Fibroblast of lung (primary cell): ENCODE measurements around the gene EGFL6.

Source experiments
- CTCF ChIP-seq, 2 donors: IDR thresholded peaks in 1 of 2; conservative IDR thresholded peaks in 1 of 2; 1 replicate in 1 of 2; 2 replicates in 1 of 2; pipeline ENCODE4 v1.5.1; 2011 to 2012; ENCODE audit warnings: low read length in 2 of 2, control low read depth in 1 of 2, inconsistent platforms in 1 of 2, low read depth in 1 of 2, mild to moderate bottlenecking in 1 of 2
- EZH2 ChIP-seq: IDR thresholded peaks from 2 replicates; pipeline ENCODE4 v1.5.1; 2012; ENCODE audit warnings: low read length, control low read depth, mild to moderate bottlenecking; ENCODE audit errors: missing control alignments

GRCh38 chrX:13552892-13553291 is 16.5 kb upstream of the EGFL6 start:
- TF ChIP-seq CTCF (conservative IDR thresholded peaks at IDR 0.05 in 1 of 2, IDR thresholded peaks at IDR 0.05 in 1 of 2; ENCODE audit: low read depth in 1 of 2, low read length in 2 of 2) (no peak), EZH2 (no peak)
